ENCODE data around the gene ARRDC2. TPM values are rescaled to one million over a fixed set of nuclear protein-coding genes. Genes with fewer than 3 reads are reported as not detected.

ARRDC2 gene
- total and polyA plus RNA-seq, 2 of the 13 experiments (the other 11 are each of a cell fraction or from before 2014, with no cell fraction given), result 2.1 to 3.4 TPM

DNA sequence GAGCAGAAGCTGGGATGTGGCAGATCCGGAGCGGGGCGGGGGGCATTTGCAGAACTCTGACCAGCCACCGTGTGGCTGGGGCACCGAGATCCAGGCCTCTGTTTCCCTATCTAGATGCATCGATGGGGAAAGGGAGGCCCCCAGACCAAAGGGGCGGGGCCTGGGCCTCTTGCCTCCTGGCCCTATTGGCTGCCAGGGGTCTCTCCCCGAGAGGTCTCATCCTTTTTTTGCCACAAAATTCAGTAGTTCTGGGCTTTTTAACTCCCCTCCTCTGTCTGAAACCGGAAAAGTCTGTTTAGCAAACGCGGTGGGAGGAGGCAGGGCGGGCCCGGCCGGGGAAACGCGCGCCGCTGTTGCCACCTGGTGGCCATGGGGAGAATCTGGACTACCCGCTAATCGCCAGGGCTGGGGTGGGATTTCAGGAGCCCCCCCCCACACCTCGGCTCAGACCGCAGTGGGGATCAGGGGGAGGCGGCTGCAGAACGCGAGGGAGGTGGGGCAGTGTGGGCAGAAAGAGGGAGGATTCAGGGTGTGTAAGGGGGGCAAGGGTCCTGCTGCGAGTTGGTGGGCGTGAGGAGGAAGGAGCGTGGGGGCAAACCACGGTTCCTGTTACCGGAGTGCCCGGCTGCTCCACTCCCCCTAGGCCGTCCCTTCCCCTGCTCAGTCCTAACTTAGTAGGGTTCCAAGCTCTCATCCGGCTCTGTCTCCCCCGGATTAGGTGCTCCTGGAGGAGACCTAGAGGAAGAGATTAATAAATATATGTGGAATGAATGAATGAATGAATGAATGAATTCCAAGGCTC lies 50.4 kb downstream of the ARRDC2 start (continued):
- no peak for TF ChIP-seq PPARG (CRISPR knock-in tag; conservative IDR thresholded peaks at IDR 0.05)
- TF ChIP-seq ZFP36L1 (CRISPR knock-in tag; IDR thresholded peaks at IDR 0.05), result no peak
- TF ChIP-seq, protein P1, sequence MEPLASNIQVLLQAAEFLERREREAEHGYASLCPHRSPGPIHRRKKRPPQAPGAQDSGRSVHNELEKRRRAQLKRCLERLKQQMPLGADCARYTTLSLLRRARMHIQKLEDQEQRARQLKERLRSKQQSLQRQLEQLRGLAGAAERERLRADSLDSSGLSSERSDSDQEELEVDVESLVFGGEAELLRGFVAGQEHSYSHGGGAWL (CRISPR knock-in tag; IDR thresholded peaks at IDR 0.05), result no peak
- TF ChIP-seq ZMYM2 (CRISPR knock-in tag; IDR thresholded peaks at IDR 0.05), result no peak
- TF ChIP-seq KMT2B (CRISPR knock-in tag; IDR thresholded peaks at IDR 0.05), result no peak
- TF ChIP-seq GTF2F1 (IDR thresholded peaks at IDR 0.05; ENCODE audit: low read length), result no peak
- TF ChIP-seq, protein P2, sequence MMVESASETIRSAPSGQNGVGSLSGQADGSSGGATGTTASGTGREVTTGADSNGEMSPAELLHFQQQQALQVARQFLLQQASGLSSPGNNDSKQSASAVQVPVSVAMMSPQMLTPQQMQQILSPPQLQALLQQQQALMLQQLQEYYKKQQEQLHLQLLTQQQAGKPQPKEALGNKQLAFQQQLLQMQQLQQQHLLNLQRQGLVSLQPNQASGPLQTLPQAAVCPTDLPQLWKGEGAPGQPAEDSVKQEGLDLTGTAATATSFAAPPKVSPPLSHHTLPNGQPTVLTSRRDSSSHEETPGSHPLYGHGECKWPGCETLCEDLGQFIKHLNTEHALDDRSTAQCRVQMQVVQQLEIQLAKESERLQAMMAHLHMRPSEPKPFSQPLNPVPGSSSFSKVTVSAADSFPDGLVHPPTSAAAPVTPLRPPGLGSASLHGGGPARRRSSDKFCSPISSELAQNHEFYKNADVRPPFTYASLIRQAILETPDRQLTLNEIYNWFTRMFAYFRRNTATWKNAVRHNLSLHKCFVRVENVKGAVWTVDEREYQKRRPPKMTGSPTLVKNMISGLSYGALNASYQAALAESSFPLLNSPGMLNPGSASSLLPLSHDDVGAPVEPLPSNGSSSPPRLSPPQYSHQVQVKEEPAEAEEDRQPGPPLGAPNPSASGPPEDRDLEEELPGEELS (CRISPR knock-in tag; IDR thresholded peaks at IDR 0.05), result no peak
- 0 out of 2 replicates have a peak, but pooled peaks have one; percentile 45 for TF ChIP-seq ZBTB7A (CRISPR knock-in tag; IDR thresholded peaks at IDR 0.05)
- TF ChIP-seq ZNF503 (CRISPR knock-in tag; IDR thresholded peaks at IDR 0.05), result no peak
- TF ChIP-seq ZNF558 (CRISPR knock-in tag; IDR thresholded peaks at IDR 0.05; ENCODE audit: borderline replicate concordance), result no peak
- no peak for TF ChIP-seq NFIB (CRISPR knock-in tag; IDR thresholded peaks at IDR 0.05; ENCODE audit: borderline replicate concordance)
- 0 out of 2 replicates have a peak, but pooled peaks have one; percentile 21 for TF ChIP-seq ZNF12 (CRISPR knock-in tag; IDR thresholded peaks at IDR 0.05)
- TF ChIP-seq YY1 (IDR thresholded peaks at IDR 0.05; ENCODE audit: insufficient read depth, insufficient replicate concordance, low read depth, low read length), result peak; percentile 40
- TF ChIP-seq TAF15 (IDR thresholded peaks at IDR 0.05; ENCODE audit: low read depth, low read length, poor library complexity, severe bottlenecking), result peak; percentile 88
- no peak for TF ChIP-seq ZNF710 (CRISPR knock-in tag; IDR thresholded peaks at IDR 0.05; ENCODE audit: borderline replicate concordance)
- no peak for TF ChIP-seq CREBL2 (CRISPR knock-in tag; IDR thresholded peaks at IDR 0.05; ENCODE audit: borderline replicate concordance)
- TF ChIP-seq FLYWCH1 (CRISPR knock-in tag; IDR thresholded peaks at IDR 0.05), result no peak
- TF ChIP-seq ZNF530 (CRISPR knock-in tag; IDR thresholded peaks at IDR 0.05; ENCODE audit: low read depth), result no peak
- TF ChIP-seq NR0B2 (CRISPR knock-in tag; IDR thresholded peaks at IDR 0.05), result no peak
- TF ChIP-seq, protein P3, sequence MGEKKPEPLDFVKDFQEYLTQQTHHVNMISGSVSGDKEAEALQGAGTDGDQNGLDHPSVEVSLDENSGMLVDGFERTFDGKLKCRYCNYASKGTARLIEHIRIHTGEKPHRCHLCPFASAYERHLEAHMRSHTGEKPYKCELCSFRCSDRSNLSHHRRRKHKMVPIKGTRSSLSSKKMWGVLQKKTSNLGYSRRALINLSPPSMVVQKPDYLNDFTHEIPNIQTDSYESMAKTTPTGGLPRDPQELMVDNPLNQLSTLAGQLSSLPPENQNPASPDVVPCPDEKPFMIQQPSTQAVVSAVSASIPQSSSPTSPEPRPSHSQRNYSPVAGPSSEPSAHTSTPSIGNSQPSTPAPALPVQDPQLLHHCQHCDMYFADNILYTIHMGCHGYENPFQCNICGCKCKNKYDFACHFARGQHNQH (CRISPR knock-in tag; IDR thresholded peaks at IDR 0.05), result no peak
